Stimulated activated CD8-positive, alpha-beta memory T cell treated with anti-CD3 and anti-CD28 coated beads, Interleukin-15, amount 100 ng/mL, for 48 hours (primary cell): Measurements from ENCODE around the gene ZNF664.

Experiments used
- DNase-seq, 2 donors: peaks; one replicate each; pipeline ENCODE4 v3.0.0-alpha.2; 2020; ENCODE audit warnings: low read depth in 2 of 2

Gene ZNF664

DNA sequence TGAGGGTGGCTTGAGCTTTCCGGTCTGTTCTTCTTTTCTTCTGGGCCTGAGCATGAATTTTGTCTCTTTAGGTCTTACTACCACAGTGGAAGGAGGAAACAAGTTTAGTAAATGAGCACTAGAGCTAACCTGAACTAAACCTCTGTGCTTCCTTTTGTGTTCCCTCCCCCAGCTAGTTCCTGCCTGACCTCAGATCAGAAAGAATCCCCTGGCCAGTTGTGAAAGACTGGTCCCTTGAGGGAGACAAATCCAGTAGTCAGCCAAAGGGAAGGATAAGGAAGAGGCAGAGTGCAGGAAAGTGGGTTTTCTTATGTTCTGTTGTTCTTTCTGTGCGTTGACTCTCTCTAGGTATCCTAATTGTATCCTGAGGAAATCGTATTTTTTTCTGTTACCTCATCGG lies 17.5 kb downstream of the ZNF664 start:
- no peak for DNase-seq

DNA sequence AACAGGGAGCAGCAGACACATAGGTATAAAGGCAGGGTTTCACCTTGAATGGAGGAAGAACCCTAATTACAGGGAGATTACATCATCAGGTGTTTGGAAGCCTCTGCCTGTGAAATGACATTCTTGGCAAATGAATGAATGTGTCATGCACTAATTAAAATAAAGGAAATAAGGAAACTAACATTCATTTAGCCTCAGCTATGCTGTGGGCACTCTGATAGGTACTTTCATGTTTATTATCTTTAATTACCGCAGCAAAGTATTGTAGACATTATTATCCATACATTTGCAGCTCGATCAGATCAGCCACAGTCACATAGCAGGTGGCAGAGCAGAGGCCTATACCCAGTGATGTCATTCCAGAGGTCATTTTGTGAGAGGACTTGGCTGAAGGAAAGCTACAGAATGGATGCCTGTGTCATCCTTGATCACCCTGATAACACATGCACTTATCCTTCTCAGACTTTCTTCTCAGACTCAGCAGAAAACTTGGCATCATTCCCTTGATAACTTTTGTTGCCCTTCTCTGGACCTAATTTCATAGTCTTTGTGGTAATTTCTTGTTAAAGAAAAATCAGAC lies 18.4 kb downstream of the ZNF664 start:
- no peak for DNase-seq

DNA sequence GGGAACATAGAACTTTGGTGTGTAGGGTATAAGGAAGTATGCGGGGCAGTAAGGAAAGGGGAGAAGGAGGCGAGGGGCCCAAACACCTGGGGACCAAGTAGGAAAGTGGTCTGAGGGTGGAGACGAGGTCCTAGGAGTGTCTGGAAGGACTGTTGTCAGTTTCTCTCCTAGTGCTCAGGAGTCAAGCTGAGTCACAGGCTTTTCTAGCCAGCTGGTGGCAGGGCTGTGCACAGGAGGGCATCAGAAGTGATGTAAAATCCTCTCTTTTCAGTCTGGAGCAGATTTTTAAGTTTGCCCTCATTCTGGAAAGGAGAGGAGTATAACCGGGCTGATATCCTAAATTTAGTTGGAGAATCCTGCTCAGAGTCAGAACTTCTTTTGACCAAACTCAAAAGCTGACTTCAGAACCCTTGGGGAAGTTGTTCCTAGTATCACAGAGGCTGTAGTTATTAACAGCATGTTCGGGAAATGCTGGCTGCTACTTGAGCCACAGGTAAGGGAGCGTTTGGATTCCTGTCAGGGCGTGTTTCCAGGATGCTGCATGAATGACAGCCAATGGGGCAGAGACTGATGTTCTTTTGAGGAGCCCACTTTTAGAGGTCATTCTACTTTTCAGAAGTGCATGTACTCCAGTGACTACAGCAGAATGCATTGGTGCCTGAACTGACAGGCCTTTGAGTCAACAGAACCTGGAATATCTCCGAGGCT lies 19.3 kb downstream of the ZNF664 start:
- no peak for DNase-seq

DNA sequence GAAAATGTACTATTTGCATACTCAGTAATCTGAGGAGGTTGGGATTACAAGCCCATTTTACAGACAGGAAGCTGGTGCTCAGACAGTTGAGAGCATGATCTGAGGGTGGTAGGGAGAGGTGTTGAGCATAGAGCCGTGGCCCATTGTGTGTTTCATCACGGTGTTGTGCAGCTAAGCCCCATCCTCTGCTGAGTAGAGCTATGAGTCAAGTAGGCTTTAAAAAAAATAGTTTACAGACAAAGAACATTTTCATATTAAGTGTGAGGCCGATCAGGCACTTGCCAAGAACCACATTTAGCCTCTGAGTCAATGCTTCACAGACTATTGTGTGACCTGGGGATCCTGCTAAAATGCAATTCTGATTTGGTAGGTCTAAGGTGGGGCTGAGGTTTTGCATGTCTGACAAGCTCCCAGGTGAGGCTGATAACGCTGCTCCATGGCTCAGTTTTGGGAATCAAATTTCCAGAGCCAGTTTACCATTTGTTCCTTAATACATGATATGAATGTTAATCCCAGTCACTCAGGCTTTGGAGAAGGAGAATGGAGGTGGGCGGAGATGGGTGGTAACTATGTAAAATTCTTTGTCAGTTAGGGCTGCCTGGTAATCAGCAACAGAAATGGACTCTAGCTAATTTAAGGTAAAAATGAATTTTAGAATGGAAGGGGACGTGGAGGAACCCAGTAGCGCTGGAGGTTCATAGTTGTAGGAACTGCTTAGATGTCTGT lies 22.2 kb downstream of the ZNF664 start:
- no peak for DNase-seq

DNA sequence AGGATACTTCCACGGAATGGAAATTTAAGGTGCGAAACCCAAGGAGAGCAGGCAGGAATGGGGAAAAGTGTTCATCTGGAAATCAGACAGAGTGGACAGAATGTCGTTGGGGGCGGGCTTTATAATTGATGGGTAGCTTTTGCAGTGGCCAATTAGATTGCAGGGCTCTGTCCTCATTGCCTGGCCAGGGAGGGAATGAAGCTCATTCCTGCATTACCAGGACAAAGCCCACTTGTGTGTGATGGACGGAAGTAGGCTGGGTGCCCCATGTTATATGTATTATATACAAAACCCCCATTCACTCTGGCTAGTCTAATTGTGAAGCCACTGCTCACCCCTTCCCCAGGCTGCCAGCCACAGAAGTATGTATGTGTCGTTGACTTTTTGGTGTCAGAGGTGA lies 23.6 kb downstream of the ZNF664 start:
- DNase-seq, result no peak

DNA sequence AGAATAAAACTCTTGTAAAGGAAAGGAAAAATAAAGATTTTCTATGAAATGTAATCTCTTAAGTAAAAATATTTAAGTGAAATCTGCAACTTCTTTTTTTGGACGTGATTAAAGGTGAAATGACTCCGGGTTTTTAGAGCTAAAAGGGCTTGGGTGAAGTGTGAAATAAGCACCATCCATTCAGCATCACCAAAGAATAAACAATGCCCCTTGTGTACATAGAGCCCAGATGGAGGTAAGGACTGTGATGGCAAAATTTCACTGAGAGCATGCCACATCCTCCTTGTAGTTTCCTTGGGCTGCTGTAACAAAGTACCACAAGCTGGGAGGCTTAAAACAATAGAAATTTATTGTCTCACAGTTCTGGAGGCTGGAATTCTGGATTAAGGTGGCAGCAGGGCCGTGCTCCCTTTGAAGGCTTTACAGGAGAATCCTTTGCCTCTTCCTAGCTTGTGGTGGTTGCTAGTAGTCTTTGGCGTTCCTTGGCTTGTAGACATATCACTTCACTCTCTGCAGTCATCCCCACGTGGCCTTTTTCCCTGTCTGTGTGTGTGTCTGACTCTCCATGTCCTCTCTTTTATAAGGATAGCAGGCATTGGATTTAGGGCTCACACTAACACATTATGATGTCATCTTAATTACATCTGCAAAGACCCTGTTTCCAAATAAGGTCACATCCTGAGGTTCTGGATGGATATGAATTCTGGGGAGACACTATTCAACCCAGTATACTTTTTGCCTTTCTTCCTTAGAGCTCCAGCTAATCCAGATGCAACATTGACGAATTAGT lies 24.2 kb downstream of the ZNF664 start:
- no peak for DNase-seq

DNA sequence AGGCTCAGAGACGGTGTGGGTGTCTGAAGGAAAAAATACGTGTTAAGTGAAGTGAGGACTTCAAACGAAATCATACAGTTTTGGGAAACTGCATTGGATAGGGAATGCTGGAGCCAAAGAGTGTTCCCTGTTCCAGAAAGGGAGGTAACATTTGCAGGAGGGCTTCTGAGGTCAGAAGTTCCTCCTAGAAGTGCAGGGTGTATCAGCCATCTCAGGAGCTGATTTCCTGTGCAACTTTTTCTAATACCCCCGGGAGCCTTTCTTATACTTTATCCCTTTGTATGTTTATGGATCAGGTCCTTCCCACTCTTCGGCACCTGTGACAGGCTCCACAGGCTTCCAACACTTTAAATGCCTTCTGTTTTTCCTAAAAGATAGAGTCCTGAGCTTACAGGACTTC lies 24.9 kb downstream of the ZNF664 start:
- DNase-seq, result no peak

DNA sequence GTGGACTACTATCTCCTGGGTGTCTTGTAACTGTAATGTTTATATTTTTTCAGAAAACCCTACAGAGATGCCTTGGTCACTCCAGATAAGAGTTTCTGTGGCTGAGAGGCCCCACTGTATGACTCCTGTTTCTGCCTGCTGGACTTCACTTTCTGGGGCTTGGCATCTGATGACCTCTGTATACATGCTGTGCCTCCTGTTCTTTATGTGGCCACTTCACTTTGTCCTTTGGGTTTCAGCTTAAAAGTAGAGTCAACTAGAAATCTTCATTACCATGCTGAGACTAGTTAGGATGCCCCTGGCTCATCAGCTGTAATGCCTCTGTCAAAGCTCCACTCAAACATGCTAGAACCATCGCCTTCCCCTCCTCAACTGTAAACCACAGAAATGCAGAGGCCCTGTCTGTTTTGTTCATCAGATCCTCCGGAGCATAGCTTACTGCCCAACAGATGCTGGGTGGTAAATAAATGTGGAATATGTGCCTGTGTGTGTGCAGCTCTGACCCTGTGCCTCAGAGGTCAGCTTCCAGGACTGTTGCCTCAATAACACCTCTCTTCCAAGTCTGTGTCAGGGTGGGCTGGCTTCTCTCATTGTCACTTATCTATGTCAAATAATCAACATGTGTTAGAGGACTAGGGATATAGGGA lies 25.5 kb downstream of the ZNF664 start:
- no peak for DNase-seq

DNA sequence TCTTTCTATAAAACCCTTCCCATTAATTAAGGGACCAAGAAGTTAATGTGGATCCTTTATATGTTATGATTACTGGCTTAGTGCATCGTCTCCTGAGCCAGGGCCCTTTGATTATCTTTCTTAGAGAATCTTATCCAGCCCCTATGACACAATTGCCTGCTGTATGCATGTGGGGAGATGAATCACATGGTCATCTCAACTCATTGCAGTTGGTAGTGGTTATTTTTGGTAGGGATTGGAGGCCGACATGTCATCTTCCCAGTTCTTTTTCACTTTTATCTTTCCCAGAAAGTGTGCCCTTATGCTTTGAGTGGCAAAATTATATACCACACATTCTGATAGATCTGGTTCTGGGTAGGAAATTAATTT lies 26.0 kb downstream of the ZNF664 start:
- DNase-seq, result no peak

DNA sequence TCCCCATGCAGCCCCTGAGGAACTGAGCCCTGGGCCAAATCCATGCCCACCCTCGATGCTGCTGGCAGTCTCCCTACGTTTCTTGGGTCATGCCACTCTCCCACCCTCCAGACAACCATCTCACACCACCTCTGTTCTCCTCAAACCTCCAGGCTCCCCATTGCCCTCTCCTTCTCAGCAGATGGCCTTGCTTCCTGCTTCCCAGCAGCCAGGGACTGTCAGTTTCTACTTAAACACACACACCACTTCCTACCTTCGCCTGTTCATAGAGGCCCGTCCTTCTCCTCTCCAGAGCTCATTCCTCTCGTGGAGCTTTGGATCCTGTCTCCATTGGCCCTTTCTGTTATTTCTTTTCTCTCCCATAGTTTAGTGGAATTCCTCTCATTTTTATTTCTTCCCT lies 27.1 kb downstream of the ZNF664 start:
- no peak for DNase-seq

DNA sequence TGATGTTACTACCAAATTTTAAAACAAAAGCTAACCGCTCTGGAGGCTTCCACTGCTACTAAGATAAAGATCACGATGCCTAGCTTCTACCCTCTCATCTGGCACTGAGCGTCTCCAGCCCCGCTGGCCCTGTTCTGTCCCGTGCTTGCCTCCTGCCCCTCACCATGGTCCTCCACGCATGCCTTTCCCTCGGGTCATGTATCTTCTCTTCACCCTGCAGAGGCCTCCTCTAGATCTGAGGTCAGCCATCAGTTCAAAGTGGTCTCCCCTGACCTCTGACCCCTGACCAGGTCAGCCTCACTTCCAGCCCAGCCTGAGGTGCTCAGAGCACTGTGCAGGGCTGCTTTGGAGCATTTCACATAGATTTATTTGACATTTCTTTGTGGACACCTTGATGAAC lies 28.3 kb downstream of the ZNF664 start:
- no peak for DNase-seq

DNA sequence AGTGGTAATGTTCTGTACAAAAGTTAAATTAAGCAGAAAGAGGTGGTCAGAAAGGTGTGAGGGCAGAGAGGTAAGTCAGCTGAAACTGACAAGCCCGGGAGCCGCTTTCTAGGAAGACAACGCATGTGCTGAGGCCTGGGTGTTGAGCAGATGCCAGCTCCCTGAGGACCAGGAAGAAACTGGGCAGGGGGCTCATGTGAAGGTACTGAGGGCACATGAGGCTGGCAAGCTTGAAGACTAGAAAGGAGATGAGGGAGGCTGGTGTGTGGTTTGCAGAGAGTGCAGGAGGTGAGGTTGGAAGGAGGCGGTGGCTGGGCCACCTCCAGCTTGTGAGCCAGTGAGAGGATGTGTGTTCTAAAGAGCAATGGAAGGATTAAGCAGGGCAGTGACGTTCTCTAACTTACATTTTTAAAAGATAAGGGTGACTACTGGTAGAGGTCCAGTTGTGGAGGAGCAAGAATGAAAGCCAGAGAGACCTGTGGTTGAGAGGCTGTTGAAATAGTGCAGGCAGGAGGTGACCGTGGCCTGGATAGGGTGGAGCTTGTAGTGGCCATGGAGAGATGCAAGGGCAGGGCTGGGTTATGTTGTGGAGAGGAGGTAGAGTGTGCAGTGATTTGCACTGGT lies 29.1 kb downstream of the ZNF664 start:
- DNase-seq, result no peak

DNA sequence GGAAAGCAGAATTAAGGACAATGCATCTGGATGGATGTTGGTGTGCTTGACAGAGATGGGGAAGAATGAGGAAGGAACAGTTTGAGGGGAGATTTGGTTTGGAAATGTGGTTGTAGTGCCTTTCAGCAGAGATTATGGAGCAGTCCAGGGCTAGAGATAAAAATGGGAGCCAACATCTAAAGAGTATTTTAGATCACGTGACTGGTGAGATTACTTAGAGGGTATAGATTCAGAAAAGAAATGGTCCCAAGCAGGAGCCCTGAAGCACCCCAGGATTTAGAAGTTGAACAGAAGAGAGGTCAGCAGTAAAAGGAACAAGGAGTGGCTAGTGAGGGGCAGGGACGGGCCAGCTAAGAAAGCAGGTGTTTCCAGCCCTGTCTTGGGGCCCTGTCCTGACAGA lies 29.6 kb downstream of the ZNF664 start:
- DNase-seq, result no peak

DNA sequence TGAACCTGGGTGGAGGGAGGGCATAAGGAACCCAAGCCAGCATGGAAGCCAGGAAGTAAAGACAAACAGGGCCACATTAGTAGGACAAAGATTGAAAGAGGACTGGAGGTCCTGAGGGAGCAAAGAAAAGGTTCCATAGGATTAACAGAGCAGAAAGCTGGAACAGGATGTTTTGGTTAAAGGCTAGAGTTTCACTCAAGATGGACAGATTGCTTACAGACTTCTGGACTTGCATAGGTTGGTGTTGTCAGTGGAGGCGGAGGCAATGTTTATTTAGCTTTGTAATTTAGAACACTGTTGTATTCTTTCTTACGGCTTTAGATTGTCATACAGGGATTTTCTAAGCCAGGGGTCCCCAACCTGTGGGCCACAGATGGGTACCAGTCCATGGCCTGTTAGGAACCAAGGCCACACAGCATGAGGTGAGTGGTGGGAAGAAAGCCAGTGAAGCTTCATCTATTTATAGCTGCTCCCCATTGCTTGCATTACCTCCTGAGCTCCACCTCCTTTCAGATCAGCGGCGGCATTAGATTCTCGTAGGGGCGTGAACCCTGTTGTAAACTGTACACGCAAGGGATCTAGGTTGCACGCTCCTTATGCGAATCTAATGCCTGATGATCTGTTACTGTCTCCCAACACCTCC lies 31.3 kb downstream of the ZNF664 start:
- no peak for DNase-seq

DNA sequence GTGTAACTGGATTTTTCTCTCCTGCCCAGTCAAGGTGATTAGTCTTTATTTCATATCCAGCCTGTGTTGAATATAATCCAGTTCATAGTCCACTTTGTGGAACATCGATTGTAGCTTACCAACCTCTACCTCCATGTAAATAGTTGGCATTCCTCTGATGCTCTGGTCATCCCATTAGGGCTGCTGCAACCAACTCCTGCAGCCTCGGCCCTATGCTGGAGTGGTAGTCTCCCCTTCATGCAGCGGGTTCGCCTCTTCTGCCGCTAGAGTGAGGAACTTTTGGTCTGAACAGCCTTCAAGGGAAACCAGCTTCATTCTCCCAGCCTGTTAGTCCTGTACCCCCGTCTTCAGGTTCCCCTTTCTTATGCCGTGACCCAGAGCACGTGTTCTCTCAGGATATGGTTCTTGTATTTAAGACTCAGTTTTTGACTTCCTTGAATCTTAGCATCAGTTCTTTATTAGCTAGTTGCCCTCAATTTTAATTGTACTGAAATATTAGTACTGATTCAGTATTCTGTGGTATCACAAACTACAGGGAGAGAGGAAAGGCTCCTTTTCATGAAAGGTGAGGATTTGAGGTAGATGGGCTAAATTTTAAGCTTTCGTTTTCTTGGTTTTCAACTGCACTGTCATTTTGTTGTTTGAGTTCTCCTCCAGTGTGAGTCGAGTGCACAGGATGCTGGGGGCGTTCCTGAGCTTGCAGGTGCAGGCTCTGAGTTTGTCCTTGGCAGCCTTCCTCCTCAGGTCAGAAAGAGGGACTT lies 33.2 kb downstream of the ZNF664 start:
- DNase-seq, result no peak

DNA sequence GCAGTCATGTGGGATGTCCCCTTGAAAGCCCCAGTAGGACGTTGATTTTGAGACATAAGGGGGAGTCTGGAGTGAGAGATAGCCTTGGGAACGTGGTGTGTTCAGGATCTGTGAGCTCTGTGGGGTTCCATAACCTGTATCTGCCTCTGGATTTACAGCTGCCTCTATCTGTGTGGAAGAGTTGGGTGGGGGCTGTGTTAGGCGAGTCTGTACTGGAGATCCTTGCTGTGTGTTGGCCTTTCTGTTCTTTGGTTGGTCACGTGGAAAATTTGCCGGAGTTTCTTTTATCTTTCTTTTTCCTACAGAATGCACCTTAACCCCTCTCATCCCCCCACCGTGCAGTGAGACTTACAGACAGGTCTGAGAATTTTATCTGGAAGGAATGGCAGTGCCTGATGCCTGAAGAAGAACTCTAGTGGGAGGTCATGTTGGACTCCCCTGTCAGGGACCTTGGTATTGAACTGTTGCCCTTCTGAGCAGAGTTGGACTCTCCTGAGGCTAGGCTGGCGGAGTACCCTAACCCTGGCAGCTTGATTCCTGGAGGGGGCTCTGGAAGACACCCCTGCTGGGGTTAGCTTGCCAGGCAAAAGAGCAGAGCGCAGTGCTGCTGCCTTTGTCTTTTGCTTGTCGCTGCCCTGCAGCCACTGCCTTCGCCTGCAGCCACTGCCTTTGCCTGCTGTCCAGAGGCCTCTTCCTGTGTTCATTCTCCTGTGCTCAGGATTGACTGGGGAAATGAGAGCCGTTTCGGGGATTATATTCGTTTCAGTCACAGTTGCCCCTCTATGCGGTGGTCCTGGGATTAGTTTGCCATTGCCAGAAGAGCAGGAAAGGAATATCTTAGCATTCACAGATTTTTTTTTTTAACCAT lies 34.1 kb downstream of the ZNF664 start:
- no peak for DNase-seq

DNA sequence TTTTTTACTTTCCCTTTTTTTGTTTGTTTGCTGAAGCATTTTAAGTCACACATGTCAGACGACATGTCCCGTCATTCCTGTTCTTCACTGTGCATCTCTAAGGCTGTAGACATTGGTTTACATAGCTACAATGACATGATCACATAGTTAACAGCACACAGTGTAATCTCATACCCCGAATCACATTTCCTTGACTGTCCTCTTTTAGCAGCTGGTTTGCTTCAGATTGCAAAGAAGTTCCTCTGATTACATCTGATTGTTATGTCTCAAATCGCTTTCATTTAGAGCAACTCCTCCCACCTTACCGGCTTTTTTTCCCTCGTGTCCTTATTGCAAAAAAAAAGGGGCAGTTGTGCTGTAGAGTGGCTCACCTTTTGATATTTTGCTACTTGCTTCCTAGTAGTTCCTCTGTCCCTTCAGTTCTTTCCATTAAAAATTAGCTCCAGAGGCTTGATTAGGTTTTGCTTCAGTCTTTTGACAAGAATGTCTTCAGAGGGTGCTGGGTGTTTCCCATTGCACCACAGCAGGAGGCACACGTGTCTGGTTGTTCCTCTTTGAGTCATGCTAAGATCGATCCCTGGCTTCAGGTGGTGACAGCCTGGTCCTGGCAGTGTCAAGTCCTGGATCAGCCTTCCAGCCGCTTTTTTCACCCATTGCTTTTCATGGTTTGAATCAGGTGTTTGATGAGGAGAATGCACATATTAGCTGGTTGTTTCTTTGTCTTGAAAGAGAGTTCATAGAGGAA lies 35.0 kb downstream of the ZNF664 start:
- DNase-seq, result no peak

DNA sequence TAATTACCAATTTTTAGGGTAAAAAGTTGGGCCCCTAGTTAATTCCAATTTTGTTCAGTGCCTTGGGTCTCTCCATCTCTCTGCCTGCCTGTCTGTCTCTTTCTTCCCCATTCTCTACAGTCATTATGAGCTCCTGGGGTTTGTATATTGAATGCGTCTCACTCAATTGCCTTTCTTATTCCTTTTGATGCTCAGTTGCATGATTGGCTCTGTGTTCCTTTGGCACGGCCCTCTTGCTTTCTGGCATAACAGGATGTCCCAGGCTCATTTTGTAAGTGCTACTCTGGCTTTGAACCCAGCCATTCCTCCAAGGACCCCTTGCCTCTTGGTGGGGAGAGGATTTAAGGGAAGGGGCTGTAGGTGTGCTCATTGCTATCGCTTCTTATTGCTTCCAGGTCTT lies 35.6 kb downstream of the ZNF664 start:
- no peak for DNase-seq

DNA sequence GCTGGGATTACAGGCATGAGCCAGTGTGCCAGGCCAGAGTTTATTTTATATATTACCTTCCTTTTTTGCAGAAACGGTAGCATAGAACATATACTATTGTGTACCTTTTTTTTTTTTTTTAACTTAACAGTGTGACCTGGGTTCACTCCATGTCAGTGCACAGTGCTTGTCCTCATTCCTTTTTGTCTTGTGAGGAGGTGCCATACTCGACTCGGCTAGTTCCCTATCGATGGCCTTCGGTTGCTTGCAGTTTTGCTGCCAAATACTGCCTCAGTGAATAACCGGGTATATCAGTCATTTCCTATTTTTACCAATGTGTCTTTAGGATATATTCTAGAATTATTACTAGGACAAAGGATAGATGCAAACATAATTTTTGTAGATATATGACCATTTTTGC lies 36.8 kb downstream of the ZNF664 start:
- DNase-seq, result no peak
